Mesendoderm (in vitro differentiated cells): ENCODE results near the gene SLC17A4.

Experiments
- DNase-seq: peaks from one replicate; pipeline ENCODE4 v3.0.0; 2013
- H2AK5ac ChIP-seq: 2 replicates; pipeline ENCODE4 v1.6.1; 2013; ENCODE audit warnings: low read length, inconsistent platforms
- H2BK120ac ChIP-seq: 2 replicates; pipeline ENCODE4 v1.6.1; 2013; ENCODE audit warnings: low read depth, mild to moderate bottlenecking, low read length, moderate library complexity, mixed read lengths
- H2BK15ac ChIP-seq: replicated peaks from 2 replicates; pipeline ENCODE4 v1.6.1; 2013; ENCODE audit warnings: low read depth, mild to moderate bottlenecking, moderate library complexity
- H2BK5ac ChIP-seq: 2 replicates; pipeline ENCODE4 v1.6.1; 2013; ENCODE audit warnings: low read length, inconsistent platforms
- H3K18ac ChIP-seq: 2 replicates; pipeline ENCODE4 v1.6.1; 2013; ENCODE audit warnings: mild to moderate bottlenecking, low read length, mixed read lengths
- H3K23ac ChIP-seq: one replicate; pipeline ENCODE4 v1.6.1; 2013; ENCODE audit warnings: low read length
- H3K27ac ChIP-seq: 2 replicates; pipeline ENCODE4 v1.5.1; 2013; ENCODE audit warnings: low read depth, mild to moderate bottlenecking, inconsistent platforms, low read length, moderate library complexity
- H3K27me3 ChIP-seq: 2 replicates; pipeline ENCODE4 v1.6.1; 2013; ENCODE audit warnings: low read length, control low read depth, mild to moderate bottlenecking, inconsistent platforms; ENCODE audit not compliant: insufficient read depth, poor library complexity
- H3K36me3 ChIP-seq: 2 replicates; pipeline ENCODE4 v1.6.1; 2013; ENCODE audit warnings: low read length, inconsistent platforms; ENCODE audit not compliant: control insufficient read depth, insufficient read depth
- H3K4ac ChIP-seq: one replicate; pipeline ENCODE4 v1.6.1; 2013; ENCODE audit warnings: low read depth, mild to moderate bottlenecking, low read length, moderate library complexity
- H3K4me1 ChIP-seq: 2 replicates; pipeline ENCODE4 v1.6.1; 2013; ENCODE audit warnings: low read depth, low read length, inconsistent platforms; ENCODE audit not compliant: control insufficient read depth
- H3K4me2 ChIP-seq: 2 replicates; pipeline ENCODE4 v1.6.1; 2013; ENCODE audit warnings: low read length
- H3K4me3 ChIP-seq: 2 replicates; pipeline ENCODE4 v1.5.1; 2013; ENCODE audit warnings: mild to moderate bottlenecking, low read length
- H3K56ac ChIP-seq: one replicate; pipeline ENCODE4 v1.6.1; 2013; ENCODE audit warnings: low read length
- H3K79me1 ChIP-seq: 2 replicates; pipeline ENCODE4 v1.6.1; 2013; ENCODE audit warnings: low read length, inconsistent platforms
- H3K79me2 ChIP-seq: 2 replicates; pipeline ENCODE4 v1.6.1; 2013; ENCODE audit warnings: mild to moderate bottlenecking, low read length; ENCODE audit not compliant: control insufficient read depth, insufficient read depth
- H3K9ac ChIP-seq: 2 replicates; pipeline ENCODE4 v1.6.1; 2013; ENCODE audit warnings: low read length, inconsistent platforms
- H4K5ac ChIP-seq: one replicate; pipeline ENCODE4 v1.6.1; 2013; ENCODE audit warnings: low read length
- H4K8ac ChIP-seq: one replicate; pipeline ENCODE4 v1.6.1; 2013; ENCODE audit warnings: low read depth, mild to moderate bottlenecking, control low read depth, low read length, moderate library complexity
- WGBS: extraction: QIAGEN DNeasy Blood & Tissue Kit; methylation state at CpG from one replicate; pipeline ENCODE4 v1.1.7; 2013; ENCODE audit warnings: low lambda C conversion rate, missing lambda C conversion rate; ENCODE audit not compliant: insufficient coverage; ENCODE audit errors: extremely low coverage; 5-methylcytosine and 5-hydroxymethylcytosine counted together

SLC17A4 gene

GRCh38 chr6:25794784-25795183 lies 40.2 kb downstream of the SLC17A4 start:
- no peaks in the 10 kb centered on the region for H3K27me3 ChIP-seq
- no peak overlapping the region for H2BK120ac ChIP-seq
- H3K4me2 ChIP-seq, result no peak overlapping the region
- no peak overlapping the region for H2BK5ac ChIP-seq
- no peaks in the 10 kb centered on the region for H3K36me3 ChIP-seq
- H2AK5ac ChIP-seq, result no peak overlapping the region
- H4K8ac ChIP-seq, result no peak overlapping the region
- no peak overlapping the region for H3K4ac ChIP-seq
- H3K4me1 ChIP-seq, result no peaks in the 10 kb centered on the region
- H3K9ac ChIP-seq, result no peak overlapping the region
- H3K56ac ChIP-seq, result no peak overlapping the region
- H4K5ac ChIP-seq, result no peak overlapping the region
- H3K18ac ChIP-seq, result no peak overlapping the region
- no peak overlapping the region for H3K4me3 ChIP-seq
- no peak overlapping the region for H3K27ac ChIP-seq
- H3K79me1 ChIP-seq, result no peaks in the 10 kb centered on the region
- no peaks in the 10 kb centered on the region for H3K79me2 ChIP-seq
- H2BK15ac ChIP-seq, result no peak overlapping the region
- no CpG with 5 or more reads among the region's 2 CpGs for WGBS
- H3K23ac ChIP-seq, result no peak overlapping the region
- no peak for DNase-seq

GRCh38 chr6:25801436-25801835 lies 46.9 kb downstream of the SLC17A4 start:
- Histone ChIP-seq H3K23ac (no peak overlapping the region), H3K56ac (no peak overlapping the region), H3K9ac (no peak overlapping the region), H2BK120ac (no peak overlapping the region), H2BK5ac (no peak overlapping the region), H2BK15ac (no peak overlapping the region), H3K27ac (no peak overlapping the region), H3K4me3 (no peak overlapping the region), H3K79me1 (no peaks in the 10 kb centered on the region), H4K5ac (no peak overlapping the region), H3K36me3 (no peaks in the 10 kb centered on the region), H3K4me1 (no peaks in the 10 kb centered on the region), H3K4me2 (no peak overlapping the region), H3K27me3 (no peaks in the 10 kb centered on the region), H3K18ac (no peak overlapping the region), H3K4ac (no peak overlapping the region), H3K79me2 (no peaks in the 10 kb centered on the region), H4K8ac (no peak overlapping the region), H2AK5ac (no peak overlapping the region)
- WGBS, result no CpG with 5 or more reads among the region's 4 CpGs
- DNase-seq, result no peak

GRCh38 chr6:25804804-25805203 lies 50.3 kb downstream of the SLC17A4 start:
- Histone ChIP-seq H3K79me2 (no peaks in the 10 kb centered on the region), H3K56ac (no peak overlapping the region), H4K5ac (no peak overlapping the region), H3K36me3 (no peaks in the 10 kb centered on the region), H3K27me3 (no peaks in the 10 kb centered on the region), H3K27ac (no peak overlapping the region), H3K4ac (no peak overlapping the region), H2BK5ac (no peak overlapping the region), H3K23ac (no peak overlapping the region), H4K8ac (no peak overlapping the region), H3K4me3 (no peak overlapping the region), H2AK5ac (no peak overlapping the region), H2BK15ac (no peak overlapping the region), H3K4me1 (no peaks in the 10 kb centered on the region), H3K79me1 (no peaks in the 10 kb centered on the region), H3K4me2 (no peak overlapping the region), H2BK120ac (no peak overlapping the region), H3K9ac (no peak overlapping the region), H3K18ac (no peak overlapping the region)
- DNase-seq, result no peak
- WGBS, result no CpG with 5 or more reads among the region's 2 CpGs

GRCh38 chr6:25815194-25815593 lies 60.7 kb downstream of the SLC17A4 start:
- no peaks in the 10 kb centered on the region for H3K79me2 ChIP-seq
- no peak overlapping the region for H3K4me3 ChIP-seq
- no peak overlapping the region for H2AK5ac ChIP-seq
- H3K4me1 ChIP-seq, result no peaks in the 10 kb centered on the region
- H2BK15ac ChIP-seq, result no peak overlapping the region
- H3K36me3 ChIP-seq, result no peaks in the 10 kb centered on the region
- no CpG with 5 or more reads among the region's 3 CpGs for WGBS
- H3K27ac ChIP-seq, result no peak overlapping the region
- no peak overlapping the region for H3K56ac ChIP-seq
- H4K5ac ChIP-seq, result no peak overlapping the region
- H3K4ac ChIP-seq, result no peak overlapping the region
- no peak for DNase-seq
- no peak overlapping the region for H4K8ac ChIP-seq
- no peaks in the 10 kb centered on the region for H3K79me1 ChIP-seq
- H2BK120ac ChIP-seq, result no peak overlapping the region
- no peak overlapping the region for H3K4me2 ChIP-seq
- H3K27me3 ChIP-seq, result no peaks in the 10 kb centered on the region
- H3K23ac ChIP-seq, result no peak overlapping the region
- H3K9ac ChIP-seq, result no peak overlapping the region
- no peak overlapping the region for H3K18ac ChIP-seq
- H2BK5ac ChIP-seq, result no peak overlapping the region

- no peak overlapping the region for H2BK15ac ChIP-seq
- H3K56ac ChIP-seq, result no peak overlapping the region
- WGBS, result no CpG with 5 or more reads among the region's 2 CpGs
- H3K79me1 ChIP-seq, result no peaks in the 10 kb centered on the region
- no peaks in the 10 kb centered on the region for H3K27me3 ChIP-seq
- no peaks in the 10 kb centered on the region for H3K79me2 ChIP-seq
- H3K4me2 ChIP-seq, result no peak overlapping the region
- H3K18ac ChIP-seq, result no peak overlapping the region
- no peaks in the 10 kb centered on the region for H3K4me1 ChIP-seq
- no peak overlapping the region for H2BK120ac ChIP-seq
- no peak overlapping the region for H2AK5ac ChIP-seq
- no peak overlapping the region for H3K4me3 ChIP-seq
- DNase-seq, result no peak
- H3K36me3 ChIP-seq, result no peaks in the 10 kb centered on the region
- H3K4ac ChIP-seq, result no peak overlapping the region
- H3K9ac ChIP-seq, result no peak overlapping the region
- no peak overlapping the region for H4K8ac ChIP-seq
- no peak overlapping the region for H4K5ac ChIP-seq
- H3K23ac ChIP-seq, result no peak overlapping the region
- no peak overlapping the region for H3K27ac ChIP-seq
- H2BK5ac ChIP-seq, result no peak overlapping the region
Measured at GRCh38 chr6:25816252-25816651, 61.7 kb downstream of the SLC17A4 start.

- H2BK5ac ChIP-seq, result no peak overlapping the region
- H2BK120ac ChIP-seq, result no peak overlapping the region
- no peak overlapping the region for H3K23ac ChIP-seq
- no peak overlapping the region for H3K18ac ChIP-seq
- no peak overlapping the region for H3K56ac ChIP-seq
- no peak overlapping the region for H3K4me2 ChIP-seq
- H3K27me3 ChIP-seq, result no peaks in the 10 kb centered on the region
- H3K4me1 ChIP-seq, result no peaks in the 10 kb centered on the region
- H2BK15ac ChIP-seq, result no peak overlapping the region
- H3K4me3 ChIP-seq, result no peak overlapping the region
- no peak overlapping the region for H4K5ac ChIP-seq
- DNase-seq, result no peak
- no peak overlapping the region for H4K8ac ChIP-seq
- no peak overlapping the region for H3K9ac ChIP-seq
- no peak overlapping the region for H2AK5ac ChIP-seq
- no peaks in the 10 kb centered on the region for H3K79me2 ChIP-seq
- no peak overlapping the region for H3K4ac ChIP-seq
- H3K27ac ChIP-seq, result no peak overlapping the region
- H3K36me3 ChIP-seq, result no peaks in the 10 kb centered on the region
- no peaks in the 10 kb centered on the region for H3K79me1 ChIP-seq
Measured at GRCh38 chr6:25821341-25821740, 66.8 kb downstream of the SLC17A4 start.
